Measurements from ENCODE around the gene MAP3K2.

The MAP3K2 gene

GRCh38 chr2:127405255-127405610 is 17.5 kb upstream of the MAP3K2 start:
- DNase-seq (ENCODE audit: low spot score), result no peak

- DNase-seq (ENCODE audit: low spot score), result no peak
These were observed 16.9 kb upstream of the MAP3K2 start for GRCh38 chr2:127404466-127405254.

DNA sequence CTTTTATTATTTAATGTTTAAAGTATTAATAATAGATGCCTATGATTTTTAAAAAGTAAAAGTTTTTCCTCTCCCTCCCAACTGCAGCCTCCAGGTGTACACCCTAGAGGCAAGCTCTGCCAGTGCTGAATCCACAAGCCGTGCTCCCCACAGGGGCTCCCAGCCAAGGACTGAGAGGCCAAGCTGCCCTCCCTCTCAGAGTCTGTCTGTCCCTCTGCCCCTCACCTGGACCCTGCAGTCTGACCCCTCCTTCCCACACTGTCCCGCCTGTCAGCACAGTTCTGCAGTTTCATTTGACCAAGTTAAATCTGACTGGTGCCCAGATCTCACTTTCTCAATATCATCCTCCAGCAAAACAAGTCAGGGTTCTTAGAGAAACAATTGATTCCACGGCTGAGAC is 15.7 kb upstream of the MAP3K2 start:
- no peak for DNase-seq (ENCODE audit: low spot score)

DNA sequence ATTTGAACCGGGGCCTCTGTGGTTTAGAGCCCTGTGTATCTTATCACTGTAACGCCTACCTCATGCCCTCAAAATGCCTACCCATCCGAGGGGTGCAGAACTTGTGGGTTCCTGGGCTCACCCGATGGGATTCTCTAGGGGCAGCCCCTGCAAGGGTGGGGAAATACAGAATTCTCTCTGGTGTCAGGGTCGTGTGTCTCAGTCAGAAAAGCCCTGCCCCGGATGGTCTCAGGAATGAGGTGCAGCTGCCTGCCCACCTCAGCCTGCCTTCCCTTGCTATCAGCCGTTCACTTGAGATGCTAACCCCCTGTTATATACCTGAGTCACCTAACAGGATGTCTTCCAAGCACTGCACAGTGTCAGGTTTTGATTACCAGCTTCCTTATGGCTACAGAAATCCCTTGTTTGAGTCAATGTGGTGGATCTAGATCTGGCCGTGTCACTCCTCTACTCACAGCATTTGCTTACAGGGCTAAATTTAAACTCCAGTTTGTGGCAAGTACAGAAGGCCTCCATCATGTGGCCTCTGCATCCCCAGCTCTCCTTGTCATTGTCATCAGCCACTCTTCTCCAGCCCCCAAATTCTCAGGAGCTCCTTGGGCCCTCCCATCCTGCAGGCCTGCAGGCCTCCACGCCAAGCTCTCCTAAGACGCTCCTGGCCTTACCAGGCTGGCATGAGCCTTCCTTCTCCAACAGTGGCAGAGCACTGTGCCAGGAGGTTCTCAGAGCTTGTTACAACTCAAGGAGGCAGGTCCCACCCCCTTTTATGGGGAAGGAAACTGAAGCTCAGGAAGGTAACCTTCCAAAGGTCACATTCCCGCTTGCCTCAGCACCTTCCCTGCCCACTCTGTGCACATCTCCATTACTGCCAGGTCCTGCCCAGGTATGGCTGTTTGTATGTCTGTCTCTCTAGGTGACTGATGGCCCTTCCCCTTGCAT is 14.3 kb upstream of the MAP3K2 start:
- no peak for DNase-seq (ENCODE audit: low spot score)

DNA sequence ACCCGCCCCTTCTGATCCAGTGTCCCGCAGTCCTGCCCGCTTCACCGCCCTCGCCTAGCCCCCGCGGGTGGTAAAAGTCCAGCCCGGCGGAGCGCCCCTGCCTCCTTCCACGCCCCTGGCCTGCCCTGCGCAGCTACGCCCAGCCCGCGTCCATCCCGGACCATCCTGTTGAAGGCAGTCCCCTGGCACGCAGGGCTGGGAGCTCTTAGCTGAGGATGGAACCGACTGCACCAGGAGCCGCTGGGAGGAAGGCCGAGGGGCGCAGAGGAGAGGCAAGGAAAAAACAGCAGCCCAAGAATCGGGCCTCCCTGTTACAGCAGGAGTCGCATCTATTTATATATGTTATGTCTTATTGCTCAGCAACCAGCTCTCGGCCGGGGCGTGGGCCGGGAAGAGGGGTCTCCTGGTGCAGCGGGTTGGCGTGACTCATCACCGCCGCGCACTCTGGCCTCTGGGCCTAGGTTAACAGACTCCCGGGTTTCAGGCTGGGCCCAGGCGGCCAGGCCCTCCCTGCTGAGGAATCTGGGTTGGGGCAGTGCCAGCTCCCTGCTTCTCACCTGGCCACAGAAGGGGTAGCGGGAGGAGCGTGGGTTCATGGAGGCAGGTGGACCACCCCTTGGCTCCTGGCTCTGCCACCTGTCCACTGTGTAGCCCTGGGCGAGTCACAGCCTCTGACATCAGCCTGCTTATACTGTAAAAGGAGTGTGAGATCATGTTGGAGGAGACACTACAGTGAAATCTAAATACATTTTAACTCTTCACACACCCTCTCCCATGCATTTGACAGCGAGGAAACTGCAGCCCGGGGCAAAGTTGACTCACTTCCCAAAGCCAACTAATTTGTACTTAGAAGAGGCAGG is 13.4 kb upstream of the MAP3K2 start:
- no peak for DNase-seq (ENCODE audit: low spot score)

GRCh38 chr2:127400533-127400896 is 12.7 kb upstream of the MAP3K2 start:
- DNase-seq (ENCODE audit: low spot score), result no peak

DNA sequence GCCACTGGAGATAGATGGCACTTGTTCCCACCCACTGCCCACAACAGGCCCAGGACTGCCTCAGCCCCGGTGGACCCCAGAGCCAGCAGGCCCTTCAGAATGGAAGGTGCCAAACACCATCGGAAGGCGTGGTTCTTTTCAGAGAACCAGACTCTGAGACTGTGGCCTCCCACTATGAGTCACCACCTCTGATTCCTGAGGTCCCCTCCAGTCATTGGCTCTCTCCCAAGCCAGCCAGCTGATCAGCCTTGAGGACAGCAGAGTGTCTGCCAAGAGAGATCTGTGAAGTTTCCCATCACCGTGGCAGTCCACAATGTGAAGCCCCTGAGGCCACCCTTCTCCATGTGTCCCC is 10.4 kb upstream of the MAP3K2 start:
- DNase-seq (ENCODE audit: low spot score), result peak; percentile 60

DNA sequence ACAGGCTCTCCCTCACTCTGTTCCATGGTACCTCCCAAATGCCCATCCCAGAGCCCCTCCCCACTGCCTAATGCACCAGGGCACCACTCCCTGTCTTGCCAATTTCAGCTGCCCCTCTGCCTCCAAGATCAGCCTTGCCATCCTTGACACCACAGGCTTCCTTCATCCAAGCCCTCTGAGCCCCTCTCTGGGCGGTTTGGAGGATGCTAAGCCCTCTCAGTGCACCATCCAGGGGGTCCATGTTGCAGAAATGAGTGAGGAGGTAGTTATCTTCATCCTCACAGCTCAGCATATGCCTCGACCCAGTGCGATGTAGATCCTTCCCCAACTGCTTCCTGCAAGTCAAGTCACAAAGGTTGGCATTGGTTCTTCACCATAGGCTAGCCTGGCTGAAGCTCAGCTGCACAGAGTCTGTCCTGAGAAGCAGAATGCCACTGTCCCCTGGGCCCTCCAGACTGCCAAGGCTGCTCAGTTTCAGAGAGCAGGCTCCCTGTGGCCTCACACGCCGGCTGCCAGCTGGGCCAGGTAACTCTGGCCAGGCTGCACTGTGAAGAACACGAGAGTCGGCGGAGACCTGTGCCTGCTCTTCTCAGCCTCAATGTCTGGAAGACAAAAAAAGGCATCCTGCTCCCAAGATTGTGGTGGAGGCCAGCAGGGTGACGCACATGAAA is 9.9 kb upstream of the MAP3K2 start:
- DNase-seq (ENCODE audit: low spot score), result no peak

- no peak for DNase-seq (ENCODE audit: low spot score)
These were observed 6.7 kb upstream of the MAP3K2 start for GRCh38 chr2:127394492-127394891.

GRCh38 chr2:127392828-127393578 is 5.2 kb upstream of the MAP3K2 start:
- no peak for DNase-seq (ENCODE audit: low spot score)

DNA sequence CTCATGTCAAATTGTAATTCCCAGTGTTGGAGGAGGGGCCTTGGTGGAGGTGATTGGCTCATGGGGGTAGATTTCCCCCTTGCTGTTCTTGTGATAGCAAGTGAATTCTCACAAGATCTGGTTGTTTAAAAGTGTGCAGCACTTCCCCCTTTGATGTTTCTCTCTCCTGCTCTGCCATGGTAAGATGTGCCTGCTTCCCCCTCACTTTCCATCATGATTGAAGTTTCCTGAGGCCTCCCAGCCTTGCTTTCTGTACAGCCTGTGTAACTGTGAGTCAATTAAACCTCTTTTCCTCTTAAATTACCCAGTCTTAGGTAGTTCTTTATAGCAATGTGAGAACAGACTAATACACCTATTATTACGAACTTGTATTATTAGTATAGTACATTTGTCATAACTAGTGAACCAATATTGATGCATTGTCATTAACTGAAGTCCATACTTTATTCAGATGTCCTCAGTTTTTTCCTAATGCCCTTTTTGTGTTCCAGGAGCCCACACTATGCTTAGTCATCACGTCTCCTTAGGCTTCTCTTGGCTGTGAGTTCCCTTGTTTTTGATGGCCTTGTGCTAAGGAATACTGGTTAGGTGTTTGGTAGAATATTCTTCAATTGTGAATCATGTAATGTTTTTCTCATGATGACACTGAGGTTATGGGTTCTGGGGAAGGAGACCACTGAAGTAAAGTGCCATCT is 4.5 kb upstream of the MAP3K2 start:
- no peak for DNase-seq (ENCODE audit: low spot score)

- DNase-seq (ENCODE audit: low spot score), result peak; percentile 50
These were observed 2.1 kb upstream of the MAP3K2 start for GRCh38 chr2:127389778-127390435.

GRCh38 chr2:127388423-127389164 is 819 bp upstream of the MAP3K2 start:
- peak; percentile 57 for DNase-seq (ENCODE audit: low spot score)

DNA sequence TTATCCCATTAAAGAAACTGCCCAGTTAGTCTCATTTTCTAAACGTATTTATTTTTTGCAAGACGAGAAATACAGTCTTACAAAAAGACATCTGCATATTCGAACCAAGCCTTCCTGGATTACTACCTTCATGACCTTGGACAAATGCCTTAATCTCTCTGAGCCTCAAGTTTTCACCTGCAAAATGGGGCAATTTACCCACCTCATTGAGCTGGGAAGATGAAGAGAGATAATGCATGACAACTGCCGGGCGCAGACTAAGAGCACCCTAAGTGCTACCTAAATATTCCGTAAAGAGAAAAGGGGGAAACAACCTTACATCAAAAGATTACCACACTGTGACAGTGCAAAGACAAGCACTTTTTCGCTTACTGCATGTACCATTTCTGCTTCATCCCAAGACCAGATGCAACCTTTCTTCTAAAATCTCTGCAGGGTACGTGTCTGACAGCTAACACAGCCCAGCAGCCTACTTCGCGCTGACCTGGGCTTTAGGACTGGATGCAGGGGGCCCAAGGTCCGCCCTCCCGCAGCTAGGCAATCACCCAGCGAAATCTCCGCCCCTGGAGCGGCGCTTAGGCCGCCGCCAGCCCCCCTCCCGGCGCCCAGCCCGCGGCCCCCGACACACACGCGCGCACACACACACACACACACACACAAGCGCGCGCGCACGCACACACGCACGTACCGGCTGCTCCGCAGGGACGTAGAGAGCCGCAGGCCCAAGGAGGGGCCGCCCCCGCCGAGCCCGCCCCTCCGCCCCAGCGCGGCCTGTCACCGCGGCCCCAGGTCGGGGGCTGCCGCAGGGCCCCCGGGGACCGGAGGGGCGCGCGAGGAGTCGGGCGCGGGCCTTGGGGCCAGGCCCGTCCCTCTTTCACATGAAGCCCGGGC is 766 bp downstream of the MAP3K2 start:
- peak; percentile 78 for DNase-seq (ENCODE audit: low spot score)

GRCh38 chr2:127386246-127386645 is 1.5 kb downstream of the MAP3K2 start:
- no peak for DNase-seq (ENCODE audit: low spot score)

- no peak for DNase-seq (ENCODE audit: low spot score)
These were observed 3.2 kb downstream of the MAP3K2 start for GRCh38 chr2:127384529-127384928.

- no peak for DNase-seq (ENCODE audit: low spot score)
These were observed 4.9 kb downstream of the MAP3K2 start for GRCh38 chr2:127382831-127383230.

- DNase-seq (ENCODE audit: low spot score), result no peak
These were observed 6.0 kb downstream of the MAP3K2 start for GRCh38 chr2:127381762-127382161.
